ENCODE data around the gene KLK7. TPM values are rescaled to one million over a fixed set of nuclear protein-coding genes. Genes with fewer than 3 reads are reported as not detected.
A peak's percentile ranks its signal among the peaks of the same experiment; 100 is the strongest.
"Not testable (repeated sequence)": the region's sequence is repeated elsewhere in the genome, so short reads cannot be mapped to it uniquely, and the experiment has no call there.

The KLK7 gene
- total RNA-seq, 2 donors from 2014 or later = not detected

DNA sequence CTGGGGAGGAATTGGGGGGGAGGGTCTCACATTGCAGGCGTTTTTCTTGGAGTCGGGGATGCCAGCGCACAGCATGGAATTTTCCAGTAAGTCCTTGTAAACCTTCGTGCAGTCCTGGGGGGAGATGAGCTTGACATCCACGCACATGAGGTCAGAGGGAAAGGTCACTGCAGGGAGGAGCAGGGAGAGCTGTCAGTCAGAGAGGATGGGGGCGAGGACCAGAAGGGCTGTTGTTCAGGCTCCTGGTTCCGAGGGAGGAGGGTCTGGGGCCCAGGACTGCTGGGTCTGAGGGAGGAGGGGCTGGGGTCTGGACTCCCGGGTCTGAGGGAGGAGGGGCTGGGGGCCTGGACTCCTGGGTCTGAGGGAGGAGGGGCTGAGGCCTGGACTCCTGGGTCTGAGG is 4.0 kb downstream of the KLK7 start:
- Mint-ChIP-seq H3K36me3 (no peaks in the 10 kb centered on the region), H3K4me1 (ENCODE audit: low read depth in 2 of 2) (peaks cover 0 to 4% of the 10 kb centered on the region in 2 donors), H3K9me3 (no peaks in the 10 kb centered on the region), H3K27me3 (peaks cover 41 to 56% of the 10 kb centered on the region in 2 donors), H3K4me3 (no peak overlapping the region), H3K27ac (no peak overlapping the region)
- no peak for ATAC-seq
- no peak for DNase-seq (ENCODE audit: low spot score)

DNA sequence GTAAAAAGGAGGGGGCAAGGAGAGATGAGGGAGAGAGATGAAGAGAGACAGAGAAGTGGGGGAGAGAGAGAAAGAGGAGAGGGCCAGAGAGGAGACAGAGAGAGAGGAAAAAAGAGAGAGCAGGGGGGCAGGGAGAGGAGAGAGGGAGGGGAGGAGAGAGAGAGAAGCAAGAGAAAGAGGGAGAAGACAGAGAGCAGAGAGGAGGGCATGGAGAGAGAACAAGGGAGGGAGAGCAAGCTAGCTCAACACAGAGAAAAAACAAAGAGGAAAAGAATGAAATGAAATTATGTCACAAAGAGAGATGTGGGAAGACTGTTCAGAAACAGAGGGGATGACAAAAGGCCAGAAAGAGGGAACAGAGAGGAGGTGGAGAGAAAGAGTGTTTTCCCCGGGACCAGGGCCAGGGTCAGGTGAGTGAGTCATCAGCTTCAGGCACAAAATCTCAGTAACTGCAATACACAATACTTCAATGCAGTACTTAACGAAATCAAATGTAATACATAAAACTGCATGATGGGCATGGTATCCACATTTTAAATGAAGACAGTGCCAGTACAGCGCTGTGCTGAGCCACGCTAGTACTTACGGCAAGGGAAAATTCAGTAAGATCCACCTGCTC is 4.8 kb downstream of the KLK7 start:
- H3K4me1 Mint-ChIP-seq (ENCODE audit: low read depth in 2 of 2) = peaks cover 0 to 4% of the 10 kb centered on the region in 2 donors
- no peaks in the 10 kb centered on the region for H3K36me3 Mint-ChIP-seq
- DNase-seq (ENCODE audit: low spot score) = no peak
- H3K27ac Mint-ChIP-seq = no peak overlapping the region
- no peaks in the 10 kb centered on the region for H3K9me3 Mint-ChIP-seq
- H3K4me3 Mint-ChIP-seq = no peak overlapping the region
- ATAC-seq = no peak
- peaks cover 42 to 56% of the 10 kb centered on the region in 2 donors for H3K27me3 Mint-ChIP-seq

DNA sequence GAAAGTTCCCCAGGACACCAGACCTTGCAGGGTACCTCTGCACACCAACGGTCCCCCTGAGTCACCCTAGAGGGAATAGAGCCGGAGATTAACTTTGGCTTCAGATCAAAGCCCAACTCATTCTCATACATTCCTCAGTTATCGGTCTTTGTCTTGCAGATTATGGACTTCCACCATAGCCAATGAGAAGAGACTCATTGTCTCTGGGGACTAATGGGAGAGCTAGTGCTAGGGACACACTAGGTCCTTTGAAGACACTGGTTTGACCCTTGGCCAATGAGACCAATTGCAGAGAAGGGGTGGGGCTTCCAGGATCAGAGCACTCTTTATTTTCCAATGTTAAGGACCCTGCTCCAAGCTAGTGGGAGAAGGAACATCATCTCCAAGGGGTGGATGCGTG is 6.1 kb downstream of the KLK7 start:
- H3K27me3 Mint-ChIP-seq = peaks cover 49 to 65% of the 10 kb centered on the region in 2 donors
- no peak overlapping the region for H3K27ac Mint-ChIP-seq
- no peak overlapping the region for H3K4me3 Mint-ChIP-seq
- DNase-seq (ENCODE audit: low spot score) = no peak
- H3K36me3 Mint-ChIP-seq = no peaks in the 10 kb centered on the region
- no peaks in the 10 kb centered on the region for H3K9me3 Mint-ChIP-seq
- no peak for ATAC-seq
- peaks cover 0 to 4% of the 10 kb centered on the region in 2 donors for H3K4me1 Mint-ChIP-seq (ENCODE audit: low read depth in 2 of 2)

DNA sequence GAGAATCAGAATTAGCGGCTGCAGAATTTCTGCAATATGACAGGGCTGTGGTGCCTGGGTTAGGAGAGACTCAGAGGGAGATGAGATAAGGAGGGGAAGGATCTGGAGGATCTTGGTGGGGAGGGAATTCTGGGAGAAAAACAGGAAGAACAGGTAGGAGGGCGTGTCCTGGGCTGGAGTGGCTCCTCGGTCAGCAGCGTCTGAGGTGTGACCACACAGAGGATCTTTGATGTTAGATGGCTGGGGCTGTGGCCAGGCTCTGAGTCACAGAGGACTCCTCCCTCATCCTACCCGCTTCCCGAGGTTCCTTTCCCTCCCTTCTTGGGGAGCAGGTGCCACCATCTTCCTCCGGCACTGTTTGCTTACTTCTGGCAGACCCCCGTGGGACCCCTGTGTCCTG is 8.0 kb downstream of the KLK7 start:
- Mint-ChIP-seq H3K9me3 (no peaks in the 10 kb centered on the region), H3K27ac (no peak overlapping the region), H3K36me3 (no peaks in the 10 kb centered on the region), H3K27me3 (peaks cover 42 to 60% of the 10 kb centered on the region in 2 donors), H3K4me3 (no peak overlapping the region), H3K4me1 (ENCODE audit: low read depth in 2 of 2) (no peaks in the 10 kb centered on the region)
- DNase-seq (ENCODE audit: low spot score) (no peak), ATAC-seq (no peak)

DNA sequence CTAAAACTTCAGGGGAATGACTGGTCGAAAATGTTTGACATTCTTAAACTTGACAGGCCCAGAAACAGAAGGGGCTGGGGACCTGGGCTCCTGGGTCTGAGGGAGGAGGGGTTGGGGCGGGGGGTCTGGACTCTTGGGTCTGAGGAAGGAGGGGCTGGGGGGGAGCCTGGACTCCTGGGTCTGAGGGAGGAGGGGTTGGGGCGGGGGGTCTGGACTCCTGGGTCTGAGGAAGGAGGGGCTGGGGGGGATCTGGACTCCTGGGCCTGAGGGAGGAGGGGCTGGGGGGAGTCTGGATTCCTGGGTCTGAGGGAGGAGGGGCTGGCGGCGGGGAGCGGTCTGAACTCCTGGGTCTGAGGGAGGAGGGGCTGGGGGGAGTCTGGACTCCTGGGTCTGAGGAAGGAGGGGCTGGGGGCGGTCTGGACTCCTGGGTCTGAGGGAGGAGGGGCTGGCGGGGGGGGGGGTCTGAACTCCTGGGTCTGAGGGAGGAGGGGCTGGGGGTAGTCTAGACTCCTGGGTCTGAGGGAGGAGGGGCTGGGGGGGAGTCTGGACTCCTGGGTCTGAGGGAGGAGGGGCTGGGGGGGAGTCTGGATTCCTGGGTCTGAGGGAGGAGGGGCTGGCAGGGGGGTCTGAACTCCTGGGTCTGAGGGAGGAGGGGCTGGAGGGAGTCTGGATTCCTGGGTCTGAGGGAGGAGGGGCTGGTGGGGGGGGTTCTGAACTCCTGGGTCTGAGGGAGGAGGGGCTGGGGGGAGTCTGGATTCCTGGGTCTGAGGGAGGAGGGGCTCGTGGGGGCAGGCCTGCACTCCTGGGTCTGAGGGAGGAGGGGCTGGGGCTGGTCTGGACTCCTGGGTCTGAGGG is 8.8 kb downstream of the KLK7 start:
- Mint-ChIP-seq H3K27ac (no peak overlapping the region), H3K4me1 (ENCODE audit: low read depth in 2 of 2) (no peaks in the 10 kb centered on the region), H3K4me3 (no peak overlapping the region), H3K9me3 (no peaks in the 10 kb centered on the region), H3K27me3 (peaks cover 42 to 63% of the 10 kb centered on the region in 2 donors), H3K36me3 (no peaks in the 10 kb centered on the region)
- ATAC-seq = no peak
- no peak for DNase-seq (ENCODE audit: low spot score)

DNA sequence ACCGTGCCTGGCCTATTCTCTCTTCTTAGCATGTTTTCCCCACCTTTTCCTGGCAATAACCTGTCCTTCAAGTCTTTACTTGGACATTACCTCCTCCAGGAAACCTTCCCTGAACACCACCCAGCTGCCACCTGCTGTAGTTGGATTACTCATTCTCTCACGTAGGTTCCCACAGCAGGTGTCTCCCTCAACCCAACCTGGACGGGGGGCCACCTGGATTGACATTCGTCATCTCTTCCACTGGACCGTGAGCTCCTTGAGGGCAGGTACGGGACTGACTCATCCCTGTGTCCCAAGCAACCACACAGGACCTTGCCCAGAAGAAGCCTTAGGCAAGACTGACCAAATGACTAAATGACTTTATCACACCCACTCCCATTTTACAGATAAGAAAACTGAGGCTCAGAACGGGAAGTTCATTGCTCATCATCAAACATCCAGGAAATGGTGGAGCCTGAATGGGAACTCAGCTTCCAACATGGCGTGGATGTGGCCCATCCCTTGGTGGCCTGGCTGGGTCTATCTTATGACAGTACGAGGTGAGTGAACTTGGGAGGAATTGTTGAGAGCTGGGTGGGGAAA is 10.8 kb downstream of the KLK7 start:
- Mint-ChIP-seq H3K4me3 (no peak overlapping the region), H3K27ac (no peak overlapping the region), H3K9me3 (no peaks in the 10 kb centered on the region), H3K36me3 (no peaks in the 10 kb centered on the region), H3K27me3 (peaks cover 40 to 60% of the 10 kb centered on the region in 2 donors), H3K4me1 (ENCODE audit: low read depth in 2 of 2) (no peaks in the 10 kb centered on the region)
- ATAC-seq (no peak), DNase-seq (ENCODE audit: low spot score) (no peak)

DNA sequence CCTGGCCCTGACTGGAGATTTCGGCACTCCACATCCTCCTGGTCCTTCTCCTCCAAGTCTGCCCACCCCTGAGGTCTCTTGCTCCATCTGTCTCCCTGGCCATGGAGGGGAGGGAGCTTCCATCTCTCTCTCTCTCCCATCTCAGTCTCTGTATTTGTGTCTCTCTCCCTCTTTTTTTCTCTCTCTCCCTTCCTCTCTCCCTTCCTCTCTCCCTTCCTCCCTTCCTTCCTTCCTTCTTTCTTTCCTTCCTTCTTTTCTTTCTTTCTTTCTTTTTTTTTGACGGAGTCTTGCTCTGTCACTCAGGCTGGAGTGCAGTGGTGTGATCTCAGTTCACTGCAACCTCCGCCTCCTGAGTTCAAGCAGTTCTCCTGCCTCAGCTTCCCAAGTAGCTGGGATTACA is 13.9 kb downstream of the KLK7 start:
- H3K4me3 Mint-ChIP-seq; ATAC-seq; H3K4me1 Mint-ChIP-seq (ENCODE audit: low read depth in 2 of 2); H3K9me3 Mint-ChIP-seq; DNase-seq (ENCODE audit: low spot score); H3K27ac Mint-ChIP-seq; H3K36me3 Mint-ChIP-seq: not testable (repeated sequence)
- peaks cover 33 to 59% of the 10 kb centered on the region in 2 donors for H3K27me3 Mint-ChIP-seq

DNA sequence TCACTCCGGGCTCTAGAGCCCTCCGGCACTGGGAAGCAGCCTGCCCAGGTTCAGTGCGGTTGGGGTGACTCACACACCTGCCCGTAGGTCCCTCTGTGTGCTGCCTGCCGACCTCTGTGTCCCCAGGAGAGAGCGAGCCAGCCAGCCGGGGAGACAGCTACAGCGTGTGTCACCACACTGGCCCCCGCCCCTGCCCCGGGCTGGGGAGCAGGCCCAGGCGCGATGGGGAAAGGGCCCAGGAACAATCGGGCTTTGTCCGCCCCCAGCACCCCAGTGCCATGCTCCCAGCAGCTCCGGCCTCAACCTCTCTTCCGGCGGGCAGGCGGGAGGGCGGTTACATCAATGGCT is 14.3 kb downstream of the KLK7 start, which contains the start of gene KLK6:
Gene KLK6, minus strand, starts transcription at position 179 of the 348 bp plus-strand sequence. CDS start 1,487 bp downstream, outside the sequence.
- Mint-ChIP-seq H3K4me3 (no peak within 1 kb of the TSS), H3K27me3 (peaks cover 33 to 63% of the 10 kb centered on the region in 2 donors), H3K4me1 (ENCODE audit: low read depth in 2 of 2) (no peaks in the 10 kb centered on the region), H3K9me3 (no peaks in the 10 kb centered on the region), H3K27ac (no peak within 1 kb of the TSS), H3K36me3 (no peaks in the 10 kb centered on the region)
- no peak for DNase-seq (ENCODE audit: low spot score)
- peak in 1 of 2 donors; percentile 17 for ATAC-seq

DNA sequence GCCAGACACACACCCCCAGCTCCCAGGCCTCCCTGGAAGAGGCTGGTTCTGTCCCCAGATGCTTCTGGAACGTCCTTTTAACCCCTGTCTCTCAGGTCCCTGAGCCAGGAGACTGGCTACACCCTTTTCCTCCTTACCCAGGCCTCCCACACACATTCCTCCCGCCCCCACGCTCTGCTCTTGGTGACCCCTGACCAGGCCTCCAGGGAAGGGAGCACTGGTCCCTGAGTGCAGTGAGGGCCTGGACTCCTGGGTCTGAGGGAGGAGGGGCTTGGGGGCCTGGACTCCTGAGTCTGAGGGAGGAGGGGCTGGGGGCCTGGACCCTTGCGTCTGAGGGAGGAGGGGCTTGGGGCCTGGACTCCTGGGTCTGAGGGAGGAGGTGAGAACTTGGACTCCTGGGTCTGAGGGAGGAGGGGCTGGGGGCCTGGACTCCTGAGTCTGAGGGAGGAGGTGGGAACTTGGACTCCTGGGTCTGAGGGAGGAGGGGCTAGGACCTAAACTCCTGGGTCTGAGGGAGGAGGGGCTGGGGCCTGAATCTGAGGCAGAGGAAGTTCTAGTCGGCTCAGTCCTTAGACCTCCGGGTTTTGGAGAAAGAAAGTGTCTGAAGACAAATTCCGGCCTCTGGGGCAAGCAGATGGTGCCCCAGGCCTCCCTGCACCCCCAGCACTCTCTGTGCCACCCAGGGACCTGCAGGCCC is 14.9 kb downstream of the KLK7 start:
- Mint-ChIP-seq H3K4me1 (ENCODE audit: low read depth in 2 of 2) (no peaks in the 10 kb centered on the region), H3K9me3 (no peaks in the 10 kb centered on the region), H3K36me3 (no peaks in the 10 kb centered on the region), H3K27me3 (peaks cover 35 to 69% of the 10 kb centered on the region in 2 donors), H3K4me3 (no peak overlapping the region), H3K27ac (no peak overlapping the region)
- no peak for ATAC-seq
- DNase-seq (ENCODE audit: low spot score) = no peak

DNA sequence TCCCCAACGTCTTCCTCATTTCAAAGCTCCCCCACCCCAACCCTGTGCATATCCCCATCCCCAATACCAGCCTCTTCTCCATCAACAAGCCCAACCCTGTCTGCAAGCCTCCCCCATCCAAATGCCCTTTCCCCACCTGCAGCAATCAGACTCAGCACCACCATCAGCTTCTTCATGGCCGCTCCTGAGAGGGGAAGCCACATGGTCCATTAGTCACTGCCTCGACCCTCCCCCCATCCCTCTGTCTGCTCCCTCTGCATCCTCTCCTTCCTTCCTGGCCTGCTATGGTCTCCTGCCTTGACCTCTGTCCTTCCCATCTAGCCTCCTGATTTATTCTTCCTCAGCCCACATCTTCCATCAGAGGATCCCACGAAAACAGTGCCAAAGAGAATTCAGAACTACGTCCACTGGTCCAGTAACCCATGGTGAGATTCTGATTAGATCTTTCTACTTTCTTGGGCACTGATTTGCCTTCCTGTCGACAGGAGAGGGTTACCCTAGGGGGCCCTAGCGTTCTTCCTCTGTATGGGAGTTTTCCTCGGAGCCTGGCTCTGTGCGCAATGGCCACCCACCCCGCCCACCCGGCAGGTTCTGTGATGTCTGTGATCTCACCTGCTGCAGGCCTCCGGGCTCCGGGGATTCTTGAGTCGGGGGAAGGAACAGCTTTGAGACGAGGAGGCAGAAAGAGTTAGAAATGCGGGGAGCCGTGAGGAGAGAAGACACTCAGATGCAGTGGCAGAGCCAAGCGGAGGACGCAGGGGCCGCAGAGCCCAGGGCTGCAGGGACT is 15.6 kb downstream of the KLK7 start:
- H3K9me3 Mint-ChIP-seq = no peaks in the 10 kb centered on the region
- no peaks in the 10 kb centered on the region for H3K36me3 Mint-ChIP-seq
- H3K4me1 Mint-ChIP-seq (ENCODE audit: low read depth in 2 of 2) = no peaks in the 10 kb centered on the region
- no peak overlapping the region for H3K27ac Mint-ChIP-seq
- no peak for DNase-seq (ENCODE audit: low spot score)
- H3K4me3 Mint-ChIP-seq = no peak overlapping the region
- peaks cover 37 to 69% of the 10 kb centered on the region in 2 donors for H3K27me3 Mint-ChIP-seq
- ATAC-seq = no peak

DNA sequence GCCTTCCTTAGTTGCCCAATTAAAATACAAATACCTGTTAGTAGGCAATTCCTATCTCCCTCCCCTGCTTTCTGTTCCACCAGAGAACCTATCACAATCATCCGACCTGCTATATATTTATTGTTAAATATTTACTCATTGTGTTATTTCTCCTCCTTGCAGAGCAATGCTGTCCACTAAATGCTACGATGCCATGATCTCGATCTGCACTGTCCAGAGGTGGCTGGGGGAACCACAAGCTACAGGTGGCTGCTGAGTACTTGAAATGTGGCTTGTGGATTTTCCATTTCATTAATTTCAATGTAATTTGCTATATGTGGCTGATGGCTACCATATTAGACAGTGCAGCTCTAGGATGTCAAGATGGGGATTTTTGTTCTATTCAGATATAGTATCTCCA is 19.5 kb downstream of the KLK7 start:
- Mint-ChIP-seq H3K27ac (no peak overlapping the region), H3K4me1 (ENCODE audit: low read depth in 2 of 2) (peaks cover 0 to 3% of the 10 kb centered on the region in 2 donors), H3K27me3 (peaks cover 27 to 60% of the 10 kb centered on the region in 2 donors), H3K4me3 (no peak overlapping the region), H3K9me3 (peaks cover 9% of the 10 kb centered on the region), H3K36me3 (peaks cover 4% of the 10 kb centered on the region)
- no peak for DNase-seq (ENCODE audit: low spot score)
- no peak for ATAC-seq

DNA sequence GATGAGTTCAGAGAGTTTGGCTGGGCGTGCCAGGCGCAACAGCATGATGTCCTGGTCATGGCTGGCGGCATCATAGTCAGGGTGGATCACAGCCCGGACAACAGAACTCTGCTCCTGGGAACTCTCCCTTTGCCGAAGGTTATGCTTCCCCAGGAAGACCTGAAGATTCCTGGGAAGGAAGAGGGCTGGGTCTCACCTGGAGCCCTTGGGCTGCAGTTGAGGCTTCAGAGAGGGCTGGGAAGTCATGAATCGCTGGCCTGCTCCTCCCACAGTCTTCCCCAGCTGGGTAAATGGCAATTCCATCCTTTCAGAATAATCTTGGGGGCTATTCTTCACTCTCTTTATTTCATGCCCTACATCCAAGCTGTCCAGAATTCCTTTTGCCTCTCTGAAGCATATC is 20.3 kb downstream of the KLK7 start:
- DNase-seq (ENCODE audit: low spot score) = no peak
- Mint-ChIP-seq H3K9me3 (peaks cover 9% of the 10 kb centered on the region), H3K4me1 (ENCODE audit: low read depth in 2 of 2) (peaks cover 0 to 6% of the 10 kb centered on the region in 2 donors), H3K4me3 (no peak overlapping the region), H3K27ac (no peak overlapping the region), H3K36me3 (peaks cover 5% of the 10 kb centered on the region), H3K27me3 (peaks cover 33 to 68% of the 10 kb centered on the region in 2 donors)
- no peak for ATAC-seq

DNA sequence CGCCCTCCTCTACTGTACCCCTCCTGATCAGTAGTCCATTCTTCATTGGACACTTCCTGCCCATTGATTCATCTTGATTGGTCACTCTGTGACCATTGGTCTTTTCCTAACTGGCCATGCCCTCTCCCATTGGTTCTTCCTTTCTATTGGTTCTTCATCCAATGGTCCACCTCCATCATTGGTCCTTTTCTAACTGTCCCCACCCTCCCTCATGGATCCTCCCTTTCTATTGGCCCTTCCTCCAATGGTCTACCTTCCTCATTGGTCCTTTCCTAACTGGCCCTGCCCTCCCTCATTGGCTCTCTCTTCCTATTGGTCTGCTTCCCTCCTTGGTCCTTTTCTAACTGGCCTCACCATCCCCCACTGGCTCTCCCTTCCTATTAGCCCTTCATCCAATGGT is 21.5 kb downstream of the KLK7 start:
- peaks cover 31 to 58% of the 10 kb centered on the region in 2 donors for H3K27me3 Mint-ChIP-seq
- peaks cover 5% of the 10 kb centered on the region for H3K36me3 Mint-ChIP-seq
- no peak overlapping the region for H3K27ac Mint-ChIP-seq
- H3K4me3 Mint-ChIP-seq = no peak overlapping the region
- H3K9me3 Mint-ChIP-seq = peaks cover 9% of the 10 kb centered on the region
- peaks cover 0 to 6% of the 10 kb centered on the region in 2 donors for H3K4me1 Mint-ChIP-seq (ENCODE audit: low read depth in 2 of 2)
- ATAC-seq (no peak), DNase-seq (ENCODE audit: low spot score) (no peak)

All from natural killer cell treated with Interleukin-12 subunit alpha and Interleukin-12 subunit beta and Interleukin-15 and Interleukin-18, amount 100 ng/mL, for 72 hours (primary cell).